ENCODE measurements around the gene LOXL3.
A peak's percentile ranks its signal among the peaks of the same experiment; 100 is the strongest.

LOXL3 gene

GRCh38 chr2:74551942-74552913 lies 1.5 kb downstream of the LOXL3 start:
- DNase-seq: no peak

- no peak for DNase-seq
Observed at GRCh38 chr2:74551530-74551929, 2.2 kb downstream of the LOXL3 start.

GRCh38 chr2:74550231-74550630 lies 3.5 kb downstream of the LOXL3 start:
- no peak for DNase-seq

DNA sequence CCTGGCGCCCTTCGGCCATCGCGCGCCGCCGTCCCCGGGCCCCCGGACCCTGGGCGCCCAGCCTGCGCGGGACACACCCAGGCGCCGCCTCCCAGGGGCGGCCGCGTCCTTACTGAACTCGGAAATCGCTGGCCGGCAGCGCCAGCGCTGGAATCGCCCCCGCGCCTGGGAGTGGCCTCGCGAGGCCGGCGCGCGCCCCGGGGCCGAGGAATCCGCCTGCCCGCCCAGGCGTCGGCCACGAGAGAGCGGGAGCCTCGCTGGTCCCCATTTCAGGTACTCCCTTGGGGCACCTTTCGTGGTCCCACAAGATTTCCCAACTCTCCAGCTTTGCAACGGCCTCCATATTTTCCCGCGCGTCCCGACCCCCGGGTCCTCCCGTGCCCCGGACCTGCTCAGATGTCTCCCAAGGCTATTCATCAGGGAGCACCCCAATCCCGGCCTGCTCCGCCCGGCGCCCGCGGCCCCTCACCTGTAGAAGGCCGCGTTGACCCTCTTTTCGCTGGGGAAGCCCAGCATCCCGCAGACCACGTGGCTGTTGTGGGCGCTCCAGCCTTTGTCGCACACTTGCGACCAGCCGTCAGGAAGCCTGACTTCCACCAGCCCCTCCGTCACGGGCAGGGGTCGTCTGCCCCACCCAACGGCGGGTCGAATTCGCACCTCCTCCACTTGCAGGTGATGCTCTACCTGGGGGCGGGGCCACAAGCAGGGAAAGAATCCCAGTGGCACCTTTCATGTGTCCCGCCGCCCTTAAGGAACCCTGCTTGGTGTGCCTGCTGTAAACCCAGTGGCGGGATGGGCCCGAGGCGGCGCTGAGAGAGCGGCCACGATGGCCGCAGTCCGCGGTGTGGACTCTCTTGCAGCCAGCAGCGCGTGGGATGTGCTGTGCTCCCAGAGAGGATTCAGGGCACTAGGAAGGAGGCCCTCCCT lies 4.6 kb downstream of the LOXL3 start:
- no peak for DNase-seq

DNA sequence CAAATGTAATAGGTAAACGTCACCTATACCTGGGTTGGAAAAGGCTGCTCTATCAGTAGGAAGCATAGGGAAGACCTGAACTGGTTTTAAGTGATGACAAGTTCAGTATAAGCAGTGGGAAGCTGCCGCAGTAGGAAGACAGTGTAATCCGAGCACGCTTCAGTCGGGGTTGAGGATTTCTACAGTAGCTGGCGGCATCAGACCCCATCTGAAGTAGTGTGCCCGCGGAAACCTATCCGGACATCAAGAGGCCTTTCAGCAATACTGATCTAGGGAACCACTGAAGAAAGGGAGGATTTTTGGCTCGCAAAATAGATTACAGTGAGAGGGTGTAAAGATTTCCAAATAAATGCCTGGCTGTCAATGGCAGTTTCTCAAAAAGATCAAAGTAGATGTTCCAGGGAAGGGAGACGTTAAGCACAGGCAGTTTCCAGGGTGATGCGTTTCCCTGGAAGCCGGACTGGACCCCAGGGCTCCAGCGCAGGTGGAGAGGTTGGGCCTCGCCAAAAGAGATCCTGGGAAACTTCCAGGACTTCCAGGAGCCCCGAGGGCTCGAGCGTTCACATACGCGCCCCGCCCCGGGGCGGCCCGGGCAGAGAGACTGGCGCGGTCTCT lies 5.3 kb downstream of the LOXL3 start:
- no peak for DNase-seq

GRCh38 chr2:74546004-74546403 lies 7.7 kb downstream of the LOXL3 start:
- DNase-seq: no peak

GRCh38 chr2:74544634-74545033 lies 9.1 kb downstream of the LOXL3 start:
- no peak for DNase-seq

DNA sequence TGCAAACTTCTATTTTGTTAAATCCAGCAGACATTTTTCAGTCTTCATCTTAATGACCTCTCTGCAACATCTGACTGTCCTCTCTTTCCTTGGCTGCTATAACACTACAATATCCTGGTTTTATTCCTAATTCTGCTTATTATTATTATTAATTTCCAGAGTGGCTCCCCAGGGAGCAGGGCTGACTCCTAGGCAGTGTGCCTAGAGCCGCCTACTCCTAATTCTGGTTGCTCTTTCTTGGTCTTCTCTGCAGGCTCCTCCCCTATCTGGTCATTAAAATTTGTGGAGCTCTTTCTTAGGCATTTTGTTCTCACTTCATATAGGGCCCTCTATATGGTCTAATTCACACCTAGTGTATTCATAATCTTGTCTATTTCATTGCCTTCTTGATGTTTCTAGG lies 10.8 kb downstream of the LOXL3 start:
- DNase-seq: no peak

GRCh38 chr2:74540291-74540690 lies 13.5 kb downstream of the LOXL3 start:
- no peak for DNase-seq

DNA sequence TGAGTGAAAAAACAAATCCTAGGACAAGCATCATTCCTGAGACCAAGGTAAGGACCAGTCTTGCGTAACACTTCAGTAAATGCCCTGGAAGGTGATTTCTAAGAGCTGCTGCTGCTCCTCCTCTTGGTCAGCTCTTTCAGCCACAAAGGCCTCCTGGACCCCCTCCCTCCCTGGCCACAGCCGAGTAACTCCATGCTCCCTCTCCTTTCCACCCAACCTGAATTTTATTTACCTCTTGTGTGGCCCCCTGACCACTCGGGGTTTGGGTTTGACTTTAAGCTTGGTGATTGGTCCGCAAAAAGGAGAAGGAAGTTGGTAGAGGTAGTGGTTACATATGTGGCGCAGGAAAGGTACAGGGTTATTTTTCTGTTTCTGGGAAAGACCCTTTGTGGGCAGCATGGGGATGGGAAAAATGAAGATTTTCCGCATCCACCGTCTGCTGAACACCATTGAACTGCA lies 14.8 kb downstream of the LOXL3 start:
- DNase-seq: no peak

GRCh38 chr2:74537140-74537539 lies 16.6 kb downstream of the LOXL3 start:
- DNase-seq: no peak

- DNase-seq: no peak
Observed at GRCh38 chr2:74536166-74536950, 17.4 kb downstream of the LOXL3 start.

DNA sequence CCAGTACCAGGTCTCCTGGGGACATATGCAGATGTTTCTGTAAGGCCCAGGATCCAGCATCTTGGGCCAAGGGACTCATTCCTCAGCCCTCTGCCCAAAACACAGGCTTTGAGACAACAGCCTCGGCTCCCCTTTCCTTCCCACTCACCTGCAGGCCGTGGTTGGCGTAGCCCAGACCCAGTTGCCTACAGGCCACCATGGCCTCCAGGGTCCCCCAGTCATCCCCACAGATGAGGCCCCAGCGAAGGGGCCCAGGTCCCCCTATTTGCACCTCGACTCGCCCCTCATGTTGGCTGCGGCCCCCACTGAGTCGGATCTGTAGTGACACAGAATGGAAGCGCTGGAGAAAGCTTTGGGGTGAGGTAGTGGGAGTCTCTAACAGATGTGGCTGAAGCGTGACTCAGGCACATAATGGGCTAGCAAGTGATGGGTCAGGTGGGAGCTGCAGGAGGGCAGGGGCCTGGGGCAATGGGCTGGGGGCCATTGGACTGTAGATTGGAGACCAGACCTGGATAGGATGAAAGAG lies 18.2 kb downstream of the LOXL3 start:
- DNase-seq: no peak

GRCh38 chr2:74534411-74534810 lies 19.3 kb downstream of the LOXL3 start:
- no peak for DNase-seq

- no peak for DNase-seq
Observed at GRCh38 chr2:74533464-74533863, 20.3 kb downstream of the LOXL3 start.

- DNase-seq: no peak
Observed at GRCh38 chr2:74532222-74532621, 21.5 kb downstream of the LOXL3 start.

- no peak for DNase-seq
Observed at GRCh38 chr2:74531666-74532065, 22.1 kb downstream of the LOXL3 start.

GRCh38 chr2:74530239-74531187 lies 23.2 kb downstream of the LOXL3 start:
- peak; percentile 16 for DNase-seq

GRCh38 chr2:74529357-74530238 lies 24.1 kb downstream of the LOXL3 start, which contains the start of the genes AUP1 and HTRA2:
Gene AUP1, minus strand, starts transcription at chr2:74529706. Its CDS starts 77 bp downstream, at chr2:74529629.
Gene HTRA2, plus strand, starts transcription at chr2:74529933. Its CDS starts 74 bp downstream, at chr2:74530007.
- peak; percentile 68 for DNase-seq

Data from effector CD8-positive, alpha-beta T cell (primary cell).